ENCODE measurements around the gene ARHGEF28.

DNA sequence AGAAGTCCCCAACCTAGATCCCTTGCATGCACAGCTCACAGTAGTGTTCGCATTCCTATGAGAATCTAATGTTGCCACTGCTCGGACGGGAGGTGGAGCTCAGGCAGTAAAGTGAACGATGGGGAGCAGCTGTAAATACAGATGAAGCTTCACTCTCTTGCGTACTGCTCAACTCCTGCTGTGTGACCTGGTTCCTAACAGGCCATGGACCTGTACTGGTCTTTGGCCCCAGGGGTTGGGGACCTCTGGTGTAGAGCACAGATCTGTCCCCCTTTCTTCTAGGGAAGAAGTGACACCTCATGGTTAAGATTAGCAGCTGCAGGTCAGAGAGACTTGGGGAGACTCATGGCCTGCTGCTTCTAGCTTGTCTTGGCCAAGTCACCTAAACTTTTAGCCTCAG, 7.1 kb downstream of the ARHGEF28 start:
- TF ChIP-seq SPI1 (IDR thresholded peaks at IDR 0.05; ENCODE audit: borderline replicate concordance, low read depth) (no peak), REST (IDR thresholded peaks at IDR 0.05; ENCODE audit: insufficient replicate concordance, low read depth) (no peak), POLR2AphosphoS5 (IDR thresholded peaks at IDR 0.05; ENCODE audit: low read depth) (no peak), GABPA (IDR thresholded peaks at IDR 0.05; ENCODE audit: low read depth) (no peak)
- TF ChIP-seq, protein P1, sequence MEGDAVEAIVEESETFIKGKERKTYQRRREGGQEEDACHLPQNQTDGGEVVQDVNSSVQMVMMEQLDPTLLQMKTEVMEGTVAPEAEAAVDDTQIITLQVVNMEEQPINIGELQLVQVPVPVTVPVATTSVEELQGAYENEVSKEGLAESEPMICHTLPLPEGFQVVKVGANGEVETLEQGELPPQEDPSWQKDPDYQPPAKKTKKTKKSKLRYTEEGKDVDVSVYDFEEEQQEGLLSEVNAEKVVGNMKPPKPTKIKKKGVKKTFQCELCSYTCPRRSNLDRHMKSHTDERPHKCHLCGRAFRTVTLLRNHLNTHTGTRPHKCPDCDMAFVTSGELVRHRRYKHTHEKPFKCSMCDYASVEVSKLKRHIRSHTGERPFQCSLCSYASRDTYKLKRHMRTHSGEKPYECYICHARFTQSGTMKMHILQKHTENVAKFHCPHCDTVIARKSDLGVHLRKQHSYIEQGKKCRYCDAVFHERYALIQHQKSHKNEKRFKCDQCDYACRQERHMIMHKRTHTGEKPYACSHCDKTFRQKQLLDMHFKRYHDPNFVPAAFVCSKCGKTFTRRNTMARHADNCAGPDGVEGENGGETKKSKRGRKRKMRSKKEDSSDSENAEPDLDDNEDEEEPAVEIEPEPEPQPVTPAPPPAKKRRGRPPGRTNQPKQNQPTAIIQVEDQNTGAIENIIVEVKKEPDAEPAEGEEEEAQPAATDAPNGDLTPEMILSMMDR (IDR thresholded peaks at IDR 0.05; ENCODE audit: insufficient read depth, low read length): no peak

Data from HL-60 (cell line).